Measurements from ENCODE around the gene SPATA31A1. TPM values are rescaled to one million over a fixed set of nuclear protein-coding genes. Genes with fewer than 3 reads are reported as not detected.
"Not testable (repeated sequence)": the region's sequence is repeated elsewhere in the genome, so short reads cannot be mapped to it uniquely, and the experiment has no call there.

SPATA31A1 gene
- total RNA-seq, result not detected
- polyA plus RNA-seq (2013, experiment 1 of 2), result 0.18 TPM
- polyA plus RNA-seq (2013, experiment 2 of 2), result 0.12 TPM
- long read RNA-seq, experiment 1, result 0 reads
- long read RNA-seq, experiment 2, result 0 reads
- long read RNA-seq, experiment 3, result 0 reads
- long read RNA-seq, experiment 4, result 0 reads

DNA sequence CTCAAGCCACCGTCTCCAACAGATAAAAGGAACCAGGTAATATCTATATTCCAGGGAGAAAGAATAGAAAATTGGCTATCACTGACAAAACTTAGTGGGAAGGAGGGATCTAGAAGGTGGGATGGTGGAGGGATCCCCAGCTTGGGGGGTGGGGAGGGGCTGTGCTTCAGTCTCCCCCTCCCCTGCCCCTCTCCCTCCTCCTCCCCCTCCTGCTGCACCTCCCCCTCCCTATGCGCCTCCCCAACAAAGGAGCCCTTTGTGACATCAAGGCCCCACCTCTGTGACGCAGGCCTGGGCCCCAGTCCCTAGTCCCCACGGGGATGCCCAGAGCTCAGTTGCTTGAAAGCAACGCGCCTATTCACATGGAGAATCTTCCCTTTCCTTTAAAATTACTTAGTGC lies at the start of gene SPATA31A1:
Gene SPATA31A1 (plus strand): TSS at position 301 of the 400 bp plus-strand sequence. CDS start 62 bp downstream, at position 363.
- not testable (repeated sequence) for H3K4me1 ChIP-seq (ENCODE audit: control insufficient read depth, insufficient read depth, low read length); H3K27ac ChIP-seq (ENCODE audit: low read depth, low read length); H3K9ac ChIP-seq (ENCODE audit: extremely low read depth, low read length, poor library complexity, severe bottlenecking); H3K36me3 Mint-ChIP-seq (ENCODE audit: low read depth); H3K9me3 Mint-ChIP-seq; DNase-seq; H3K9me3 ChIP-seq (ENCODE audit: control insufficient read depth, low read length); H3K27me3 Mint-ChIP-seq (ENCODE audit: insufficient read depth); H3K36me3 ChIP-seq (ENCODE audit: control insufficient read depth, insufficient read depth, low read length); H3K27me3 ChIP-seq (ENCODE audit: control insufficient read depth, insufficient read depth, low read length, poor library complexity, severe bottlenecking); H3K4me3 ChIP-seq (ENCODE audit: low read length); H3K27ac Mint-ChIP-seq; H3K4me3 Mint-ChIP-seq; H3K4me1 Mint-ChIP-seq
- no CpG with 5 or more reads among the region's 6 CpGs for WGBS, 2 experiments (ENCODE audit: insufficient coverage in 1 of 2, insufficient read length in 1 of 2)

DNA sequence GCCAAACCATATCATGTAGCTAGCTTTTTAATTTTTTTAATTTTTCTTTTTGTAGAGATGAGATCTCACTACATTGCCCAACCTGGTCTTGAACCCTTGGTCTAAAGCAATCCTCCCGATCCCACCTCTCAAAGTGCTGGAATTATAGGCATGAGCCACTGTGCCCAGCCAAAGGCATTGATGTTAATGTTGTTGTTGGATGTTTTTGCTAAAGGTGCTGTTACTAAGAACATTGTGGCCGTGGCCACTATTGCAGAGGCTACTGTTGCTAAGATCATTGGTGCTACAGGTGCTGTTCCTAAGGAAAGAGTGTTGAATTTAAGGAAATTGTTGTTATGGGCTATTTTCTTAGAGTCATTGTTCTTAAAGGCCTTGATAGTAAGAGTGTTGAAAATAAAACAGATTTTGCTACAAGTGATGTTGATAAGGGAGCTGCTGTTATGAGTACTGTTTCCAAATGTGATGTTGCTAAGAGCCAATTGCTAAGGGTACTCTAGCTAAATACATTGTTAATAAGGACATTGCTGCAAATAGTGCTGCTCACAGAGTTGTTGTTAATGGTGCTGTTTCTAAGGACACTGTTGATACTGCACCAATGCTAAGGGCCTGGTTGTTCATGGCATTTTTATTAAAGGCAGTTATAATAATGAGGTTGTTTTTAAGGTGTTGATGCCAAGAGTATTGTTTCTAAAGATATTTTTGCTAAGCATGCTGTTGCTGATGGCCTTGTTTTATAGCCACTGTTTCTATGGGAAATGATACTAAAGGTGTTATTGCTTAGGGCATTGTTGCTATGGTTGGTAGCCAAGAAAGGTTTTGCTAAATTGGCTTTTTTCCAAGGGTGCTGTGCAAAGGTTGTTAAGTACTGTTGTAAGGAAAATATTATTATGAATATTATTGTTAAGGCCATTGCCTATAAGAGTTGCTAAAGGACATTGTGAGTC lies 52.1 kb downstream of the SPATA31A1 start:
- not testable (repeated sequence) for H3K36me3 ChIP-seq (ENCODE audit: control insufficient read depth, insufficient read depth, low read length); H3K36me3 Mint-ChIP-seq (ENCODE audit: low read depth); H3K27me3 ChIP-seq (ENCODE audit: control insufficient read depth, insufficient read depth, low read length, poor library complexity, severe bottlenecking); H3K9me3 ChIP-seq (ENCODE audit: control insufficient read depth, low read length); H3K9ac ChIP-seq (ENCODE audit: extremely low read depth, low read length, poor library complexity, severe bottlenecking); H3K4me1 ChIP-seq (ENCODE audit: control insufficient read depth, insufficient read depth, low read length); H3K27me3 Mint-ChIP-seq (ENCODE audit: insufficient read depth); H3K27ac Mint-ChIP-seq; H3K4me1 Mint-ChIP-seq; H3K4me3 Mint-ChIP-seq; H3K9me3 Mint-ChIP-seq; DNase-seq; H3K4me3 ChIP-seq (ENCODE audit: low read length); H3K27ac ChIP-seq (ENCODE audit: low read depth, low read length)
- 100% methylated on average over 1 of the region's 2 CpGs; no CpG with 5 or more reads in 1 of the 2 experiments for WGBS, 2 experiments (ENCODE audit: insufficient coverage in 1 of 2, insufficient read length in 1 of 2)

DNA sequence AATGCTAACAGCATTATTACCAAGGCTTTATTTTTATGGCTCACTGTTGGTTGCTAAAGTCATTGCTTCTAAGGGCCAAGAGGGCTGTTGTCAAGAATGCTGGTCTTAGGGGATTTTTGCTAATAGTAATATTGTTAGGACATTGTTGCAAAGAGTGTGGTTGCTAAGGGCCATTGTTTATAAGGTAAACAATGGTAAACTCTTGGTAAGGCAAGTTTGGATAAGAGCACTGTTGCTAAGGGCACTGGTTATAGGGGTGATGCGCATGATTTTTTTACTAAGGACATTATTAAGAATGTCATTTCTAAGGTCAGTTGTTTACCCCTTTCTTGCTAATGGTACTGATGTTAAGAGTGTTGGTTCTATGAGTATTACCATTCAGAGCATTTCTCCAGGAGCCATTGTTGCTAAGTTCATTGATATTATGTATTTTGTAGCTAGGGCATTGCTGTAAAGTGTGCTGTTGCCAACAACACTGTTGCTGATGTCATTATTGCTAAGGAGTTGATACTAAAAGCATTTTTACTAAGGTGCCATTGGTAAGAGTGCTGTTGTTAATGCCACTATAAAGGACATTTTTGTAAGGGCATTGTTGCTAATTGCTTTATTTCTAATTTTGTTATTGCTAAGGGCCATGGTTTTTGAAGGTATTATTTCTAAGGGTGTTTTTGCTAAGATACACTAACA lies 55.9 kb downstream of the SPATA31A1 start:
- H3K9me3 Mint-ChIP-seq; H3K36me3 ChIP-seq (ENCODE audit: control insufficient read depth, insufficient read depth, low read length); H3K9me3 ChIP-seq (ENCODE audit: control insufficient read depth, low read length); DNase-seq; H3K4me1 Mint-ChIP-seq; H3K27ac Mint-ChIP-seq; H3K4me3 ChIP-seq (ENCODE audit: low read length); H3K36me3 Mint-ChIP-seq (ENCODE audit: low read depth); H3K27ac ChIP-seq (ENCODE audit: low read depth, low read length); H3K4me1 ChIP-seq (ENCODE audit: control insufficient read depth, insufficient read depth, low read length); H3K27me3 ChIP-seq (ENCODE audit: control insufficient read depth, insufficient read depth, low read length, poor library complexity, severe bottlenecking); H3K27me3 Mint-ChIP-seq (ENCODE audit: insufficient read depth); H3K4me3 Mint-ChIP-seq; H3K9ac ChIP-seq (ENCODE audit: extremely low read depth, low read length, poor library complexity, severe bottlenecking): not testable (repeated sequence)
- no CpG with 5 or more reads among the region's 1 CpG for WGBS, 2 experiments (ENCODE audit: insufficient coverage in 1 of 2, insufficient read length in 1 of 2)

Other genes with a start within 250 kb of the SPATA31A1 start
- 1 to 10 TPM; 1.1 to 2.6 TPM for gene CNTNAP3, start 67.5 kb upstream of the SPATA31A1 start, total RNA-seq